ENCODE measurements around the gene PNMA6A.
"Not testable (repeated sequence)": the region's sequence is repeated elsewhere in the genome, so short reads cannot be mapped to it uniquely, and the experiment has no call there.

The PNMA6A gene

DNA sequence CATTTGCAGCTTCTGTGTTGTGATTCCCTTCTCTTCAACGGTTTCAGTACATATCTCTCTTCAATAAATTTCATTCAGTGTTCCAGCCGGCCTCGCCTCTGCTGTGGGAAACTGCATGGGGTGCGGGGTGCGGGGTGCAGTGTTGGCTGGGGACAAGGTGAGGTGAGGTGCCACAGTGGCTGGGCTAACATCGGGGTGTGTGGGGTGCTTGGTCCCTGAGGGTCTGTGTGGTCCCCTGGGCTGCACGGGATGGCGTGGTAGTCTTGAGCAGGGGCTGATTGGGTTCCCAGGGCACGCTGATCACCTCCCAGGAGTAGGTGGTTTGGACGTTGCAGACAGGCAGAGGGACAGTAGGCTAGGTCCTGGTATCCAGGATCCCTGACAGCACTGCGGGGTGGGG lies 2.7 kb downstream of the PNMA6A start:
- DNase-seq = no peak

GRCh38 chrX:153075366-153075765 lies 3.1 kb downstream of the PNMA6A start:
- no peak for DNase-seq

DNA sequence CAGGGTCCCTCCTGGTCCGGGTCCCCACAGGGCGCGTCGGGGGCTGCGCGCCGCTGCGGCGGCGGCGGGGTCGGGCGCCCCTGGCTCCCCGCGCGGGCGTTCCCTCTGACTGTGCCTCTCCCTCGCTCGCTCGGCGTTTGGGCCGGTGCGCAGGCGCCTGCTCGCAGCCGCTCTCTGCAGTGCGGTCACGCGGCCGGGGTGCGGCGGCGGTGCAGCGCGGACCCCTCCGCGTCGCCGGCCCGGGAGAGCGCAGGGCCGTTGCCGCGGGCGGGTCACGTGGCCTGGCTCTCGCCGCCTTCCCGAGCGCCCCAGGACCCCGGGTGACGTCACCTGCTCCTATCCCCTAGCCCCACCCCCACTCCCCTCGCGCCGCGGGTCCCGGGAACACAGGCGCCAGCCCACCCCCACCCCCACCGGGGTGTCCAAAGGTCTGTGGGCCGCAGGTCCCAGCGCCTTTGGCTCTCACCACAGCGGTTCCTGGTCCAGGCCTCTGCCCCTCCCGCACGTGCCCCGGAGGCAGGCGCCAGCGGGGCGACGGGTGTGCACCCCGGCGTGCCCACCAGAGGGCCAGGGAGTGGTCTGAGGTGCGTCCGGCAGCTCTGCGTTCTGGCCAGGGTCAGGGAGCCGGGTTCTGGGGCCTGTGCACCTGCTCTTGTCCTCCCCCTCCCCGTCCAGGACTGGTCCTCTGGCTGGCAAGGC lies 5.3 kb downstream of the PNMA6A start:
- DNase-seq = not testable (repeated sequence)

- not testable (repeated sequence) for DNase-seq
Measured at GRCh38 chrX:153083238-153083923, 11.1 kb downstream of the PNMA6A start.

DNA sequence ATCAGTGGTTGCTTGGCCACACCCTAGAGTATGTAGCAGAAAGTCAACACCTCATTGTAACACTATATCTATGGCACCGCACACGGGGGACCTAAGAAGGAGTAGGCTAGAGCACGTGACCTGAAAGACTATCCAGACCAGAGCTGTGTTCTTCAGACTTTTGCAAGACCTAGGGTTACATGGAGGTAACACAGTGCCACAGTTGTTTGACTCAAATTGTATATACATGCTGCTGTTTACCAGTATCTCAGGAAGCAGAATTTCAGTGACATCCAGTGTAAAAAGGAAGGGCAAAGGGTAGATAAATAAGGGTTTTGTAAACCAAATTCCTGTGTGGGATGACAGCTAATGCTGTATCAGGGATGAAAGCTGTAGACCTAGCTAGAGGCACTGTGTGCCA lies 30.2 kb downstream of the PNMA6A start:
- no peak for DNase-seq

DNA sequence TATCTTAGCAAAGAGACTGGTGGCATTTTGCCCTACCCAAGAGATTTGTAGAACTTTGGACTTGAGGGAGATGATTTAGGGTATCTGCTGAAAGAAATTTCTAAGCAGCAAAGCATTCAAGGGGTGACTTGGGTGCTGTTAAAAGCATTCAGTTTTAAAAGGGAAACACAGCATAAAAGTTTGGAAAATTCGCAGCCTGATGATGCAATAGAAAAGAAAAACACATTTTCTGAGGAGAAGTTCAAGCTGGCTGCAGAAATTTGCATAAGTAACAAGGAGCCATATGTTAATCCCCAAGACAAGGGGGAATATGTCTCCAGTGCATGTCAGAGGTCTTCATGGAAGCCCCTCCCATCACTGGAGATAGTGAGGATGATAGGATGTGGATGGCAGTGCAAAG lies 32.7 kb downstream of the PNMA6A start:
- DNase-seq = not testable (repeated sequence)

- not testable (repeated sequence) for DNase-seq
Measured at GRCh38 chrX:153106092-153106801, 34.0 kb downstream of the PNMA6A start.

GRCh38 chrX:153110735-153111134 lies 38.5 kb downstream of the PNMA6A start:
- DNase-seq = not testable (repeated sequence)

- DNase-seq = not testable (repeated sequence)
Measured at GRCh38 chrX:153113851-153114250, 41.6 kb downstream of the PNMA6A start.

GRCh38 chrX:153117754-153118153 lies 45.5 kb downstream of the PNMA6A start:
- DNase-seq = not testable (repeated sequence)

DNA sequence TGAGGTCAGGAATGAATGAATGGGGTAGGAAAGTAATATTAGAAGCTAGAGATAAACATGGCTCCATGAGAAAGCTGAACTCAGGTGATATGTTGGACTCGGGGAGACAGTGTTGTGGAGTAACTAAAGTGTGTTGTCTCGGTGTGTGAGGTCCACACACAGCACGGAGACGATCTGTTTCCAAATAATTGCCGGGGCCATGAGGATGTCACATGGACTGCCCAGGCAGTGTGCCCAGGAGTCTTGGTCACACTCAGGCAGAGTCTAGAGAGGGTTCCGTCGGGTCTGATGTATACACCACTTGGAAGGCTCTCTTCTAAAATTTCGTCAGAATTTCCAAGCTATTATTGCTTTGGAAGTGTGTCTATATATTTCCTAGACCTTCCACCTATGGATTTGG lies 48.0 kb downstream of the PNMA6A start:
- not testable (repeated sequence) for DNase-seq

- DNase-seq = not testable (repeated sequence)
Measured at GRCh38 chrX:153123468-153123867, 51.2 kb downstream of the PNMA6A start.

All from hypothalamus (tissue), 51 donors.